NCI-H345 (cell line): ENCODE measurements around the gene ZNF326.
"Not testable (repeated sequence)": the region's sequence is repeated elsewhere in the genome, so short reads cannot be mapped to it uniquely, and the experiment has no call there.

Experiments
- DNase-seq: peaks from one replicate; lab custom pipeline; 2025; lab: John Stamatoyannopoulos, UW

ZNF326 gene

DNA sequence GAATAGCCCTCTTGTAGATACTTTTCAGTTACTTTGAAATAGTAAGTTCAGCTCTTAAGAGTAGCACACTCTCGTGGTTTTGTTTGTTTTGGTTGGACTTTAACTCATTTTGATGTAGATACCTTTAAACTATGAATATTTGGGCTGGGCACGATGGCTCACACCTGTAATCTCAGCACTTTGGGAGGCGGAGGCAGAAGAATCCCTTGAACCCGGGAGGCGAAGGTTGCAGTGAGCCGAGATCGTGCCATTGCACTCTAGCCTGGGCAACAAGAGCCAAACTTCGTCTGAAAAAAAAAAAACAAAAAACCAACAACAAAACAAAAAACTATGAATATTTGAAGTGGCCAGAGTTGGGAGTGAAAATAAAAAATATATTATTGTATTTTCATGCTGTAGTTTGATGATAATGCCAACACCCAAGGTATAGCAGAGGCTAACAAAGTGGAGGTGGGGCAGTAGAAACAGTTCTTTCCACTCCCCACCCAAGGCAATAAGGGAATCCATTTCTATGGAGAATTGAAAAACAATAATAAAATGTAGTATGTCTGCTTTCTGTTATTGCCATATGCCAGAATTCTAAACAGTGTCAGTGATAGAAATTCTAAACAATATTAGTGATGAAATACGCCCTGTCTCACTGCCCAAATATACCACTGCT, 1.7 kb downstream of the ZNF326 start:
- DNase-seq = no peak

DNA sequence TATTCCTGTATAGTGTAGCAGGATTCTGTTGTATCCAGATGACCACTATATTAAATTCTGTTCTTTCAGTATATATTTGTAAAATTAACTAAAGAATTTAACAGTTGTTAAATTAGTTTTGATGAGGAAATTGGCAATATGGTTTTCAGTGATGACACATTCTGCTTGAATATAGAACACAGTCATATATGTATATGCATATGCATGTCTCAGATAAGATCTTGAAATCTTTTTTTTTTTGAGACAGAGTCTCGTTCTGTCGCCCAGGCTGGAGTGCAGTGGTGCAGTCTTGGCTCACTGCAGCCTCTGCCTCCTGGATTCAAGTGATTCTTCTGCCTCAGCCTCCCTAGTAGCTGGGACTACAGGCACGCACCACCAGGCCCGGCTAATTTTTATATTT, 2.2 kb downstream of the ZNF326 start:
- DNase-seq = not testable (repeated sequence)

- DNase-seq = no peak
These were observed 3.4 kb downstream of the ZNF326 start for GRCh38 chr1:89998306-89998705.

GRCh38 chr1:89999208-89999607, 4.3 kb downstream of the ZNF326 start:
- DNase-seq = no peak

DNA sequence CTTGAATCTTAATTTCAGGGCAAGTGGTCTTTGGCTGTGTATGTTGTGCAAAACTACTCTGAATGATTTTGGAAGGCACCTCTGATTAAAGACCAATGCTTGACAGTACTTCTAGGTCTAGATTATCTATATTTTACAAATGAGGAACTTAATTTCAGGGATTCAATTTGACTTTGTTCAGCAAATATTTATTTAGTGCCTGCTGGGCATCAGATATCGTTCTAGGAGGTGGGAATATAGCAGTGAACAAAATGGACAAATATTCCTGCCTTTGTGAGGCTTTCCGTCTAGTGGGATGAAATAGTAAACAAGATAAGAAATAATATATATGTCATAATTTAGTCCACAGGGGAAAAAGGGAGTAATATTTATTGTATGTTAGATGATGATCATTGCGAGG, 4.7 kb downstream of the ZNF326 start:
- DNase-seq = no peak

DNA sequence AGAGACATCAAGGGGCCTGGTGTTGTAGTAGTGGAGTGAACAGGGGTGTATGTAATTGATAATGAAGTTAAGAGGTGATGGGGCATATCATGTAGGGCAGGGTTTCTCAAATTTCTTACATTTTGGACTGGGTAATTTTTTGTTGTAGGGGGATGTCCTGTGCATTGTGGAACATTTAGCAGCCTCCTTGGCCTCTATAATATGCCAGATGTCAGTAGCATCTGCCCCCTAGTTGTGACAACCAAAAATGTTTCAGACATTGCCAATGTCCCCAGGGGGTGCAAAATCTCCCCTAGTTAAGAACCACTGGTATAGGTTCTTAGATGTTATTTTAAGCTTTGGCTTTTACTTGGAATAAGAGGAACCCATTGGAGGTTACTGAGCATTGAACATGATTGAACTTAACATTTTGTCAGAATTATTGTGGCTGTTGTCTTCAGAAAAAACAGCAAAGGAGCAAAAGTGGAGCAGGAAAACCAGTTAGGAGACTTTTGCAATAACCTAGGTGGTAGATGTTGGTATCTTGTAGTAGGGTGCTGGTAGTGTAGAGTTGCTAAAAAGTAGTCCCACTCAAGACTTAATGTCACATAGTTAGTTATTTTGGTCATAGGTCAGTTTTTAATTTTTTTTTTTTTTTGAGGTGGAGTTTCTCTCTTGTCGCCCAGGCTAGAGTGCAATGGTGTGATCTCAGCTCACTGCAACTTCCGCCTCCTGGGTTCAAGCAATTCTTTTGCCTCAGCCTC, 6.2 kb downstream of the ZNF326 start:
- DNase-seq = no peak

DNA sequence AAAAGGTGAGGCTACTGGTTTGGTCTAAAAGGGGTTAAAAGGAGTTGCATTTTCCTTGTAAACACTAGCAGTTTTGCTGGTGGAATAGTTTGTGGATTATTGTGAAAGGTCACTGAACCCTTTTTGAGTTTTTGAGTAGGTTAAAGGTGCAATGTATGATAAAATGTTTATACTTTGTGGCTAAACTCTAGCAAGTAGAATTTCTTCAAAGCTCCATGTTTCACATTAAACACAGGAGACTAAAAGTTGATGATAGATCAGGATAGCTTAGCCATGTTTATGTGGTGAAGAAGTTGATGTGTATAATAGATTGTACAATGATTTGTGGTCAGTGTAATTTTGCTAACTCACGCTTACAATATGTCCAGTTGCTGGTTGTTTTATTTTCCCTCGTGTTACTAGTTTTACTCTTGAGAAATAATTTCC, 13.1 kb downstream of the ZNF326 start:
- no peak for DNase-seq

GRCh38 chr1:90012300-90012699, 17.4 kb downstream of the ZNF326 start:
- DNase-seq = no peak

- no peak for DNase-seq
These were observed 28.8 kb downstream of the ZNF326 start for GRCh38 chr1:90023691-90024090.

DNA sequence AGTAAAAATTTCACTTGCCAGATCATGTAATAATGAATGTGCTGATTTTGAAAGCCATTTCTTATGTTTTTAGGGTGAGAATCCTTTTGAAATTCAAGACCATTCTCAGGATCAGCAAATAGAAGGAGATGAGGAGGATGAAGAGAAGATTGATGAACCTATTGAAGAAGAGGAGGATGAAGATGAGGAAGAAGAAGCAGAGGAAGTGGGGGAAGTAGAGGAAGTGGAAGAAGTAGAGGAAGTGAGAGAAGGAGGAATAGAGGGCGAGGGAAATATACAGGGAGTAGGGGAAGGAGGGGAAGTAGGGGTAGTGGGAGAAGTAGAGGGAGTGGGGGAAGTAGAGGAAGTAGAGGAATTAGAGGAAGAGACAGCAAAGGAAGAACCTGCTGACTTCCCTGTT, 32.4 kb downstream of the ZNF326 start:
- DNase-seq = no peak

GRCh38 chr1:90039652-90040051, 44.7 kb downstream of the ZNF326 start:
- no peak for DNase-seq

DNA sequence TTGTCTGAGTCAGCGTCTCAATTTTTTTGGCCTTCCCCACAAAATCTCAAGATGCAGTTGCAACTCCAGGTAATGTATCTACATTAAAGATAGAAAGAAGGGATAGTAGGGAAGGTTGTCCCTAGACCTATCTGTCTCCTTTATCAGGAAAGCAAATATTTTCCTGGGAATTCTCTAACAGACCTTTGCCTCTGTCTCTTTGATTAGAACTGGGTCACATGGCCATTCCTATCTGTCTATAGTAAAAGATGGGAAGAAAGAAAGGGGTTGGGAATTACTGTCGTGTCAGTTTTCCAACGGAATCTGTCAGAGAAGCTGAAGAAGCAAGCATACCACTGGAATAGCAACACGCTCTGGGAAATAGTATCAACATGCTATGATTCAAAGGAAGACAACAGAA, 48.7 kb downstream of the ZNF326 start:
- DNase-seq = no peak

GRCh38 chr1:90044346-90044745, 49.4 kb downstream of the ZNF326 start:
- no peak for DNase-seq

- no peak for DNase-seq
These were observed 51.1 kb downstream of the ZNF326 start for GRCh38 chr1:90045853-90046563.

- DNase-seq = no peak
These were observed 51.7 kb downstream of the ZNF326 start for GRCh38 chr1:90046635-90047034.

DNA sequence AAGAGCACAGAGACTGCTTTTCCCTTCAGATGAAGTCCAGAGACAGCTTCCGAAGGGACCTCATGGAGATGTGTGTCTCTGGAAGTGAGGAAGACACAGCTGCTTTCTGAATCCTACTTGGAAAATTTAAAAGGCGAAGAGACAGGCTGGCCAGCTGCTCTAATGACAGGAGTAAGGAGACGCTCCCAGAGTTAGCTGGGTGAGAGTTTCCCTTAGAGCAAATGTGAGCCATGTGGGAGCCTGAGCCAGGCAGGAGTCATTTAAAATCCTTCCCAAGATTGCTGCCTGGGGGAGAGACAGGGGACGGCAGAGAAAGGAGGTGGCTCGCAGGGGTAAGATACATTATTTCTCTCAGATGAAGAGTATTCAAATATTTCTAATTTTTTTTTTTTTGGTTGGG, 53.1 kb downstream of the ZNF326 start:
- DNase-seq = no peak

DNA sequence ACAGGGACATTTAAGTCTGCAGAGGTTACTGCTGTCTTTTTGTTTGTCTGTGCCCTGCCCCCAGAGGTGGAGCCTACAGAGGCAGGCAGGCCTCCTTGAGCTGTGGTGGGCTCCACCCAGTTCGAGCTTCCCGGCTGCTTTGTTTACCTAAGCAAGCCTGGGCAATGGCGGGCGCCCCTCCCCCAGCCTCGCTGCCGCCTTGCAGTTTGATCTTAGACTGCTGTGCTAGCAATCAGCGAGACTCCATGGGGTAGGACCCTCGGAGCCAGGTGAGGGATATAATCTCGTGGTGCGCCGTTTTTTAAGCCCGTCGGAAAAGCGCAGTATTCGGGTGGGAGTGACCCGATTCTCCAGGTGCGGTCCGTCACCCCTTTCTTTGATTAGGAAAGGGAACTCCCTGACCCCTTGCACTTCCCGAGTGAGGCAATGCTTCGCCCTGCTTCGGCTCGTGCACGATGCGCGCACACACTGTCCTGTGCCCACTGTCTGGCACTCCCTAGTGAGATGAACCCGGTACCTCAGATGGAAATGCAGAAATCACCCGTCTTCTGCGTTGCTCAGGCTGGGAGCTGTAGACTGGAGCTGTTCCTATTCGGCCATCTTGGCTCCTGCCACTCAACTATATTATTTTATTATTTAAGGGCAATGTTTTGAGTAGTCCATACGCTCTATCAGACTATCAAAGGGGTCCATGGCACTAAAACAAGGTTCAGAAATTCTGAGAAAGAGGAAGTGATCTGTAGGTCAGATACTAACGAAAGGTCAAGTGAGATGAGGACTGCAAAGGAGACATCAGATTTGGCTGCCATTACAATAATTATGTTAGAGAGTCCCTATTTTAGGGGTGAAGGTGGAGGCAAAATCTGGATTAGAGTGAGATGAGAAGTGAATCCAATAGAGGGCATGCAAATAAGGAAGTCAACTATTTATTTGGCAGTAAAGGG, 68.1 kb downstream of the ZNF326 start:
- not testable (repeated sequence) for DNase-seq

GRCh38 chr1:90064109-90064508, 69.2 kb downstream of the ZNF326 start:
- DNase-seq = not testable (repeated sequence)

GRCh38 chr1:90067194-90067931, 72.5 kb downstream of the ZNF326 start:
- DNase-seq = no peak

DNA sequence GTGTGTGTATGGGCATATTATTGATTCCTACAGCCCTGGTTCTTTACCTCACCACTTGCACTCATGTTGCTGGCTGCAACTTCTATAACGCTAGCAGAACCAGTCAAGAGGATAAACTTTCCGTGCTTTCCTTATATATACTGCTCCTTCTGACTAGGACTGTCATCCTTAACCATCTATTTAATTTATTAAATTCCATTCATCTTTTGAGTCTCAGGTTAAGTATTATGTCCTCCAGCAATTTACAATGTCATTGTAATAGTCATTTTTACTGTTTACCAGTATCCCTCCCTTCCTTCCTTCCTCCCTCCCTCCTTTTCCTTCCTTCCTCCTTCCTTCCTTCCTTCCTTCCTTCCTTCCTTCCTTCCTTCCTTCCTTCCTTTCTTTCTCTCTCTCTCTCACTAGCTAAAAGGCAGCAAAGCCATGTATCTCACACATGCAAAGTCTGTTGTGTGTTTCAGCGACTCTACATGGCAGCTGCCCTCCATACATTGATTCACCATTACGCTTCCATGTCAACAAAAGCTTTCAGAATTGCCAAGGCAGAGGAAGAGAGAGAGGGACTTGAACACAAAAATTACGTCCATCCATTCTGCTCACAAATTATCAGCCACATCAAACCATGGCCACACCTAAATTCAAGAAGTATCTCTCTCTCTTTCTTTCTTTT, 73.8 kb downstream of the ZNF326 start:
- no peak for DNase-seq

- DNase-seq = no peak
These were observed 79.2 kb downstream of the ZNF326 start for GRCh38 chr1:90074137-90074536.
